GM13977 (cell line): ENCODE data around the gene ZBTB48.
A peak's percentile ranks its signal among the peaks of the same experiment; 100 is the strongest.
"Not testable (repeated sequence)": the region's sequence is repeated elsewhere in the genome, so short reads cannot be mapped to it uniquely, and the experiment has no call there.

Source experiments
- DNase-seq: peaks from one replicate; pipeline ENCODE4 v3.0.0; 2012; ENCODE audit warnings: low spot score
- in situ Hi-C: fragments of 300-500 bp; cut with MboI; formaldehyde crosslinking; loops from one replicate; pipeline ENCODE4 v1.12.0; 2022; ENCODE audit warnings: low sequenced_read_pairs, low pct_unique_long_range_greater_than_20kb, mixed read lengths, inconsistent platforms; ENCODE audit not compliant: unreplicated experiment
- TF ChIP-seq, protein P1 (sequence below): IDR thresholded peaks from 2 replicates; pipeline ENCODE4 v1.5.1; 2012; ENCODE audit warnings: mild to moderate bottlenecking, control low read depth; ENCODE audit not compliant: insufficient read depth; ENCODE audit errors: extremely low read depth, missing control alignments

Gene ZBTB48

DNA sequence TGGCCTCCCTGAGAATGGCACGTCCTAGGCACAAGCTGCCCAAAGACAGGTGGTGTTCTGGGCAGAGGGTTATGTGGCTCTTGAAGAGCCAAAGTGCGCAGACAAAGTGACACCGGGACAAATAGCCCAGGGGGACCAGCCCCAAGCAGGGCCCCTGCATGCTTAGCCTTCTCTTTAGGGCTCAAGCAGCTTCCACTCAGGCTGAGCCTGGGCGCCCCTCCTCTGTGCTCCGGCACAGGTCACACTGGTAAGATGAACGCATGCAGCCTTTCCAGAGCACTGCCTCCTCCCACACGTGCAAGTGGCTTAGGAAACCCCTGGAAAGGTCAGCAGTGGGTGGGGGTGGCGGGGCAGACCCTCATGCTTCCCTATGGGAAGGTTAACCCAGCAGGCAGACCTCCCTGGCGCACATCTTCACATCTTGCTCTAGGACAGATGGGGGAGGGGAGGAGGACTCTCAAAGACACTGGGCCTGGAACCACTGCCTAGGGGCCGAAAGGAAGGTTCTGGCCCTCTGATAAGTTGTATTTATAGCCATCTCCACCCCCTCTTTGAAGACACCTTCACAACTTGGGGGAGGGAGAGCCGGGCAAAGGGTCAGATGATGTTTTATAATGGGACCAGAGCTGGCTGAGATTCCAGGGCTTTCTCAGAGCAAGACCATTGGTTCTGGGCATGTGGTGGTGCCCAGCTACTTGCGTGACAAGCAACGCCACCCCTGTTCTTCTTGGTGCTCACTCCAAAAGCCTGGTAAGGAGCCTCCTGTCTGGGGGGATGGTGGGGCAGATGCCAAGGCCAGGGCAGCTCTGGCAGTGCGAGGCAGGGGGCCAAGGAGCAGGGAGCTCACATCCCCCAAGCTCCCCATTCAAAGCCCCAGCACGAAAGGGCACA lies 17.3 kb downstream of the ZBTB48 start:
- no peak for DNase-seq
- in situ Hi-C loops, result no loop called here
- TF ChIP-seq, protein P1, sequence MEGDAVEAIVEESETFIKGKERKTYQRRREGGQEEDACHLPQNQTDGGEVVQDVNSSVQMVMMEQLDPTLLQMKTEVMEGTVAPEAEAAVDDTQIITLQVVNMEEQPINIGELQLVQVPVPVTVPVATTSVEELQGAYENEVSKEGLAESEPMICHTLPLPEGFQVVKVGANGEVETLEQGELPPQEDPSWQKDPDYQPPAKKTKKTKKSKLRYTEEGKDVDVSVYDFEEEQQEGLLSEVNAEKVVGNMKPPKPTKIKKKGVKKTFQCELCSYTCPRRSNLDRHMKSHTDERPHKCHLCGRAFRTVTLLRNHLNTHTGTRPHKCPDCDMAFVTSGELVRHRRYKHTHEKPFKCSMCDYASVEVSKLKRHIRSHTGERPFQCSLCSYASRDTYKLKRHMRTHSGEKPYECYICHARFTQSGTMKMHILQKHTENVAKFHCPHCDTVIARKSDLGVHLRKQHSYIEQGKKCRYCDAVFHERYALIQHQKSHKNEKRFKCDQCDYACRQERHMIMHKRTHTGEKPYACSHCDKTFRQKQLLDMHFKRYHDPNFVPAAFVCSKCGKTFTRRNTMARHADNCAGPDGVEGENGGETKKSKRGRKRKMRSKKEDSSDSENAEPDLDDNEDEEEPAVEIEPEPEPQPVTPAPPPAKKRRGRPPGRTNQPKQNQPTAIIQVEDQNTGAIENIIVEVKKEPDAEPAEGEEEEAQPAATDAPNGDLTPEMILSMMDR, result no peak

DNA sequence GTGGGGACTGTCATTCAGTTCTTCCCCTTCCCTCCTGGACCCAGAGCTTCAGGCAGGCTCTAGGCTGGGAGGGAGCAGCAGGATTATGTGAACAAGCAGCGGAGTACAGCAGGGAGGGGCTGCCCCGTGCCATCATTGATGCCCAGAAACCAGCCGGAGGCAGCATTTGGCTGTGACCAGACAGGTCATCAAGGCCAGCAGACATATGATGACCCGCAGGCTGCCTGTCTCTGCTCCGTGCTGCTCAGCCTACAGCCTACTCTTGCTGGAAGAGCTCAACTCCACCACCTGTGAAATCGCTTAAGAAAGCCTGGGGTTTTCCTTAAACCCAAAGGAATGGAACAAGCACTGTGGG lies 18.0 kb downstream of the ZBTB48 start:
- TF ChIP-seq, protein P1, result no peak
- in situ Hi-C loops, result no loop called here
- no peak for DNase-seq

DNA sequence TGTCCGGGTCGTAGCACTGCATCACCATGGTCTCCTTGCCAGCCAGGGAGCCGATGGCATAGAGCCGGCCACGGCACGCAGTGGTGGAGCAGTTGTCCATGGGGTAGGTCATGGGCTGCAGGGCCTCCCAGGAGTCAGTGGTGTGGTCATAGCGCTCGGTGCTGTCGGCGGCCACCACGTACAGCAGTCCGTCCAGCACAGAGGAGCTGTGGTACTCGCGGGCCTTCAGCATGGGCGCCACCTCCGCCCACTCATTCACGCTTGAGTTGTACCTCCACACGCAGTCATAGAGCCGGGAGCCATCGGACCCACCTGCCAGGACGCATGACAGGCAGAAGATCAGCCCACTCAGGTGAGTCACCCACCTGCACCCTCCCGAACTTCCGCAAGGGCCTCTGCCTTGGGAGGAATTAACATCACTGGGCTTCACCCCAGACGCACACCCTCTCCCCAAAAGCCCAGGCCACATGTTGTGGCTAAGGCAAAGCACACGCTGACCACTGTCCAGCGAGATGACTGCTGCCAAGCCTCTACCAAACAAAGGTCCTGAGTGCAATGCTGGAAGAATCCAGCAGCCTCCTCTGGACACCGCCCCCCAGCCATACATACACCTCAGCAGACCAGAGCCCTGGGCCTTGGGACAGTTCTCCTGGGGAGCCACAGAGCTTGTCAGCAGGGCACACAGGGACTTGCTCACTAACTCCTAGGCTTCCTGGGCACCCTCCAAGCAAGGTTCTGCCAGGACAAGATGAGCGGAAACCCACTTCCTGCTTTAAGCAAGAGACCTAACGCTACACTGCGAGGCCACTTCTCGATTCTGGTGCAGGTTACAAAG lies 19.6 kb downstream of the ZBTB48 start:
- DNase-seq, result no peak
- TF ChIP-seq, protein P1, result no peak
- in situ Hi-C loops, result no loop called here

DNA sequence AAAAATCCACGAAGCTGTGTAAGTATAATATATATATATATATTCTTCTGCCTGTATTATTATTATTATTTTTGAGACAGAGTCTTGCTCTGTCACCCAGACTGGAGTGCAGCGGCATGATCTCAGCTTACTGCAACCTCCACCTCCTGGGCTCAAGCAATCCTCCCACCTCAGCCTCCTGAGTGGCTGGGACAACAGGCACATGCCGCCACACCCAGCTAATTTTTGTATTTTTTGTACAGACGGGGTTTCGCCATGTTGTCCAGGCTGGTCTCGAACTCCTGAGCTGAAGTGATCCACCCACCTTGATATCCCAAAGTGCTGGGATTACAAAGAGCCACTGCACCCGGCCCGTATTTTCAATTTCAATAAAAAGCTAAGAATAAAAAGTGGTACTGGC lies 20.2 kb downstream of the ZBTB48 start:
- DNase-seq, in situ Hi-C loops: not testable (repeated sequence)

DNA sequence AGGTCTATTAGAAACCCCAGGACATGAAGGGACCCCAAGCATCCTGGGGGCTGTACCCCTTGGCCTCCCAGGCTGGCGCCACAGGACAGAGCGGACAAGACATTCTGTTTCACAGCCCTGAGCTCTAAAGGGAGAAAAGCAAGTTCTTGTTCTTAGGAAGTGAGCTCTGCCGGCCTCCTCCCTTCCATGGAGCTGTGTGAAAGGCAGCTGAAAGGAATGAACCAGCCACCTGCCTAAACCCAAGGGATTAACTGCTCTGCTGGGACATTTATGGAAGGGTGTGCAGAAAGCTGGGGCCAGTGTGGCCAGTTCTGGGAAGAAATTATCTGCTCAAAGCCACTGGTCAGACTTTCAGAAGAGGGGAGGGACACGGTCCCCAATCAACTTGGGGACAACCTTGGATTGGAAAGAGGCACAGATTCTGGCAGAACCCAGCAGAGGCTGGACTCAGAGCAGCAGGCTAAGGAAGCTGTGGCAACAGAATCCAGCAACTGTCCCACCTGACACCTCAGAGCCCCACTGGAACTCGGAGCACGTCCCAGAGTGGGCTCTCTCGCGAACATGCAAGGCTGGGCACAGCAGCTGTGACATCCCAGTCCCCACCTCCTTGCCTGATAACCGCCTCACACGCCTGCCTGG lies 20.7 kb downstream of the ZBTB48 start:
- TF ChIP-seq, protein P1, result no peak
- in situ Hi-C loops, result no loop called here
- DNase-seq, result no peak

DNA sequence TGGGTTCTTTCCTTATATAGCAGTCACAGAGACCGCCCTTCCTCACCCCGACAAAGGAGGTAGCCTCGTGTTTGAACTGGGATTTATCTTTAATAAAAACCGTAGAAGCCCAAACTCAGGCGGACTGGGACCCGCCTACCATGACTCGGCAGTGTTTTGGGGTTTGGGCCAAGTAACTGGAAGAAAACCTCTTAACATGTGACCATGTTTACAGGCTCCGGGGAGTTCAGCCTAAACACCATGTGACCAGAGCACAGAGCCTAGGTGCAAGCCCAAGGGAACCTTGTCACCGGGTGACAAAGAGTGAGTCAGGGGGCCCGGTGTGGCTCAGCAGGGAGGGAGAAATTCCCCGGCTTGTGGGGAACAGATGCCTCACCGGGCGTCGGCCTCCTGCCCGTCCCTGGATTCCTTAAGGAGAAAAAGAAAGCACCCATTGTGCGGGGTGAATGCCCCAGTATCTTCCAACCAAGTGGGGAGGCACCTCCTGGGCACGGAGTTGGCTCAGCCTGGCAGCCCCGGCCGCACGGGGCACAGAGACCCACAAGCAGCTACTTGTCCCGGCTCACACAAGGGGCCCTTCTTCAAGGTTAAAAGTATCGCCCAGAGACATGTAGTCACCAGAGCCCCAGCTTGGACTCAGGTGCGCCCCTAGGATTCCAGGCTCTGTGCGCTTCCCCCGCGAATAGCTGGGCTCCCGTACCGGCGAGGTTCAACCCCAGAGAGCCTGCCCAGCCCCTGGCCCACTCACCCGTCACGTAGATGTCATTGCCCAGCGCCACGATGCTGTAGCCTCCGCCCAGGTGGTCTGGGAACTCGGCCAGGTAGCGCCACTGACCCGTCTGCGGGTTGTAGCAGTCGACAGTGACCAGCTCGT lies 21.5 kb downstream of the ZBTB48 start:
- peak; percentile 83 for DNase-seq
- in situ Hi-C loops, result no loop called here

More for the DNA sequence above, 21.5 kb downstream of the ZBTB48 start:
- TF ChIP-seq, protein P1, result no peak
